Spleen (tissue), 11 donors: ENCODE data around the gene OS9. TPM values are rescaled to one million over a fixed set of nuclear protein-coding genes. Genes with fewer than 3 reads are reported as not detected.
"Not testable (repeated sequence)": the region's sequence is repeated elsewhere in the genome, so short reads cannot be mapped to it uniquely, and the experiment has no call there.

Experiments used
- DNase-seq: peaks from one replicate; pipeline ENCODE4 v3.0.0-alpha.2; 2020
- H3K27ac ChIP-seq, 8 donors: fragments of 200-600 bp; sonication (generic) in 7 of 8; 1 replicate in 4 of 8; 2 replicates in 4 of 8; pipeline versions ENCODE4 v1.5.0 to v1.8.0; 2016 to 2021; ENCODE audit warnings: inconsistent platforms in 4 of 8, mild to moderate bottlenecking in 4 of 8, moderate library complexity in 1 of 8
- H3K27me3 ChIP-seq, 7 donors: fragments of 200-600 bp; sonication (generic) in 6 of 7; replicated peaks in 1 of 7; 1 replicate in 4 of 7; 2 replicates in 3 of 7; pipeline versions ENCODE4 v1.5.0 to v1.8.0; 2016 to 2021; ENCODE audit warnings: inconsistent platforms in 3 of 7, mild to moderate bottlenecking in 1 of 7
- H3K36me3 ChIP-seq, 6 donors: fragments of 200-600 bp; sonication (generic) in 5 of 6; 1 replicate in 4 of 6; 2 replicates in 2 of 6; pipeline versions ENCODE4 v1.5.0 to v1.8.0; 2016 to 2021; ENCODE audit warnings: inconsistent platforms in 2 of 6
- H3K4me1 ChIP-seq, 6 donors: fragments of 200-600 bp; sonication (generic) in 5 of 6; 1 replicate in 3 of 6; 2 replicates in 3 of 6; pipeline versions ENCODE4 v1.5.0 to v1.8.0; 2016 to 2021; ENCODE audit warnings: inconsistent platforms in 3 of 6
- H3K4me3 ChIP-seq, 8 donors: fragments of 200-600 bp; sonication (generic) in 7 of 8; 1 replicate in 4 of 8; 2 replicates in 4 of 8; pipeline versions ENCODE4 v1.5.0 to v1.8.0; 2016 to 2021; ENCODE audit warnings: inconsistent platforms in 4 of 8, mild to moderate bottlenecking in 4 of 8, moderate library complexity in 2 of 8
- H3K9me3 ChIP-seq, 8 donors: fragments of 200-600 bp; sonication (generic) in 7 of 8; 1 replicate in 4 of 8; 2 replicates in 4 of 8; pipeline versions ENCODE4 v1.5.0 to v1.8.0; 2016 to 2021; ENCODE audit warnings: inconsistent platforms in 4 of 8
- CTCF ChIP-seq, 11 experiments: fragments of 200-600 bp in 7 of 11; fragments of 450-650 bp in 4 of 11; sonication (generic) in 4 of 11; IDR thresholded peaks in 8 of 11; conservative IDR thresholded peaks in 3 of 11; 1 replicate in 7 of 11; 2 replicates in 4 of 11; pipeline versions ENCODE4 v1.4.0 to v1.8.0; 2016 to 2021; ENCODE audit warnings: antibody characterized with exemption in 11 of 11, inconsistent platforms in 4 of 11, mild to moderate bottlenecking in 1 of 11
- POLR2A ChIP-seq, 3 donors: fragments of 450-650 bp; IDR thresholded peaks; one replicate each; pipeline ENCODE4 v1.5.1; 2017; ENCODE audit warnings: antibody characterized with exemption in 3 of 3, mild to moderate bottlenecking in 1 of 3
- POLR2AphosphoS5 ChIP-seq, 3 donors: sonication (generic); formaldehyde crosslinking; IDR thresholded peaks; one replicate each; pipeline ENCODE4 v1.5.1; 2017; ENCODE audit warnings: antibody characterized with exemption in 3 of 3
- whole genome bisulfite sequencing, 5 donors: extraction: QIAGEN DNeasy Blood & Tissue Kit in 3 of 5; methylation state at CpG; one replicate each; pipeline versions ENCODE4 v1.1.5 to v1.1.7; 2013 to 2018; 5-methylcytosine and 5-hydroxymethylcytosine counted together
- intact Hi-C: fragments of 100-400 bp; cut with DNase I; formaldehyde crosslinking; loops from one replicate; pipeline ENCODE4 v1.15.0; 2023; ENCODE audit warnings: low total_unique reads
- polyA plus RNA-seq, 3 donors: library from polyadenylated mRNA; stranded (reverse); fragments of 200-250 nt; gene quantifications; one replicate each; pipeline ENCODE4 v1.2.1, GENCODE V29; 2013
- total RNA-seq, 7 donors: library from RNA; depleted of rRNA in 3 of 7; stranded (reverse); fragments of >200 nt in 3 of 7; fragmentation: NEBNext Ultra II Directional in 4 of 7; extraction: Animal tissue kit (Norgen Biotek cat#: 25700) in 4 of 7; gene quantifications; one replicate each; pipeline versions ENCODE4 v1.1.0 to v1.2.1, GENCODE V29; 2016 to 2021
- donor health status: healthy with polysubstance abuse.
- donor health status: DM: no; HTN: no; CAD: no; lungs with moderate emphysema.
- donor health status: DM: no; HTN: no; CAD: no.
- donor health status: Bipolar disorder and iron deficiency.
- donor health status: healthy.
- donor health status: DM: no; HTN: no; CAD: no.
- donor health status: DM: yes; HTN: yes; CAD: no.

OS9 gene
- total and polyA plus RNA-seq, 10 donors: 94.9 to 323 (median 253) TPM

GRCh38 chr12:57661376-57661775 is 32.6 kb upstream of the OS9 start:
- H3K36me3 ChIP-seq: no peaks in the 10 kb centered on the region
- intact Hi-C loops: no loop called here
- H3K27ac ChIP-seq: no peak overlapping the region
- no peak for DNase-seq
- 87 to 94% (median 90%) methylated on average over 4 of the region's 4 CpGs for WGBS, 5 donors
- no peak for TF ChIP-seq CTCF (IDR thresholded peaks at IDR 0.05 in 8 of 11, conservative IDR thresholded peaks at IDR 0.05 in 3 of 11)
- TF ChIP-seq POLR2A (IDR thresholded peaks at IDR 0.05): no peak
- no peak for TF ChIP-seq POLR2AphosphoS5 (IDR thresholded peaks at IDR 0.05)
- no peaks in the 10 kb centered on the region for H3K4me1 ChIP-seq
- H3K4me3 ChIP-seq: no peak overlapping the region
- peaks cover 0 to 12% (median 4%) of the 10 kb centered on the region in 8 donors for H3K9me3 ChIP-seq
- no peaks in the 10 kb centered on the region for H3K27me3 ChIP-seq

GRCh38 chr12:57665066-57665820 is 28.7 kb upstream of the OS9 start:
- not testable (repeated sequence) for DNase-seq

GRCh38 chr12:57666897-57667296 is 27.0 kb upstream of the OS9 start:
- no peaks in the 10 kb centered on the region for H3K4me1 ChIP-seq
- intact Hi-C loops: no loop called here
- no peak for DNase-seq
- no peaks in the 10 kb centered on the region for H3K36me3 ChIP-seq
- peaks cover 0 to 22% (median 0%) of the 10 kb centered on the region in 7 donors for H3K27me3 ChIP-seq
- 80 to 87% (median 83%) methylated on average over 5 of the region's 5 CpGs for WGBS, 5 donors
- no peak overlapping the region for H3K27ac ChIP-seq
- no peak for TF ChIP-seq POLR2AphosphoS5 (IDR thresholded peaks at IDR 0.05)
- no peak for TF ChIP-seq CTCF (IDR thresholded peaks at IDR 0.05 in 8 of 11, conservative IDR thresholded peaks at IDR 0.05 in 3 of 11)
- TF ChIP-seq POLR2A (IDR thresholded peaks at IDR 0.05): no peak
- H3K4me3 ChIP-seq: no peak overlapping the region
- peaks cover 0 to 4% (median 0%) of the 10 kb centered on the region in 8 donors for H3K9me3 ChIP-seq

More at GRCh38 chr12:57665066-57665820, 28.7 kb upstream of the OS9 start:
- H3K4me3 ChIP-seq, H3K27ac ChIP-seq, H3K4me1 ChIP-seq, H3K36me3 ChIP-seq, intact Hi-C loops: not testable (repeated sequence)
- Histone ChIP-seq H3K27me3 (peaks cover 0 to 16% (median 0%) of the 10 kb centered on the region in 7 donors), H3K9me3 (peaks cover 0 to 12% (median 4%) of the 10 kb centered on the region in 8 donors)
- 82 to 92% (median 88%) methylated on average over 24 to 34 of the region's 34 CpGs for WGBS, 5 donors

GRCh38 chr12:57669691-57670090 is 24.2 kb upstream of the OS9 start:
- WGBS, 5 donors: 81 to 93% (median 91%) methylated on average over 10 of the region's 10 CpGs
- H3K36me3 ChIP-seq, DNase-seq: not testable (repeated sequence)

GRCh38 chr12:57671811-57672210 is 22.1 kb upstream of the OS9 start:
- H3K9me3 ChIP-seq, H3K27ac ChIP-seq, H3K4me1 ChIP-seq, DNase-seq, H3K4me3 ChIP-seq, intact Hi-C loops, H3K36me3 ChIP-seq: not testable (repeated sequence)
- 87 to 98% (median 92%) methylated on average over 3 of the region's 3 CpGs for WGBS, 5 donors
- peaks cover 0 to 24% (median 0%) of the 10 kb centered on the region in 7 donors for H3K27me3 ChIP-seq

More at GRCh38 chr12:57669691-57670090, 24.2 kb upstream of the OS9 start:
- H3K27ac ChIP-seq, H3K4me1 ChIP-seq, intact Hi-C loops, H3K9me3 ChIP-seq, H3K4me3 ChIP-seq: not testable (repeated sequence)
- peaks cover 0 to 24% (median 0%) of the 10 kb centered on the region in 7 donors for H3K27me3 ChIP-seq
